WTC11 (cell line): ENCODE results near the gene CACNA1B. TPM values are rescaled to one million over a fixed set of nuclear protein-coding genes. Genes with fewer than 3 reads are reported as not detected.

Experiments used
- ATAC-seq: fragments of 200-7000 bp; cut with Tn5 transposase; 2 replicates; pipeline ENCODE4 v1.10.0; 2021; ENCODE audit warnings: mild to moderate bottlenecking, moderate library complexity
- CTCF ChIA-PET: fragments of 300-600 bp; sonication (Branson Sonifier 250); formaldehyde crosslinking; loops from one replicate; lab custom pipeline; 2021; ENCODE audit warnings: antibody characterized with exemption; lab: Charles Lee
- POLR2A ChIA-PET: fragments of 350-600 bp; sonication (Branson Sonifier 250); formaldehyde crosslinking; loops from one replicate; lab custom pipeline; 2021; ENCODE audit warnings: antibody characterized with exemption; lab: Charles Lee
- DNase-seq: peaks from one replicate; pipeline ENCODE4 v3.0.0; 2021; ENCODE audit warnings: low spot score
- H3K27ac Mint-ChIP-seq: 2 replicates; pipeline ENCODE4 v1.8.0; 2021; ENCODE audit warnings: mixed read lengths
- H3K27me3 Mint-ChIP-seq: 2 replicates; pipeline ENCODE4 v1.8.0; 2021; ENCODE audit warnings: low read depth, mild to moderate bottlenecking, moderate library complexity, mixed read lengths
- H3K36me3 Mint-ChIP-seq: 2 replicates; pipeline ENCODE4 v1.8.0; 2021; ENCODE audit warnings: mixed read lengths
- H3K4me1 Mint-ChIP-seq: 2 replicates; pipeline ENCODE4 v1.8.0; 2022; ENCODE audit warnings: mixed read lengths
- H3K4me3 Mint-ChIP-seq: 2 replicates; pipeline ENCODE4 v1.8.0; 2021; ENCODE audit warnings: mild to moderate bottlenecking, moderate library complexity, mixed read lengths
- H3K9me3 Mint-ChIP-seq: 2 replicates; pipeline ENCODE4 v1.8.0; 2021; ENCODE audit warnings: mixed read lengths
- AFF4 ChIP-seq: sonication (generic); formaldehyde crosslinking; IDR thresholded peaks from 2 replicates; pipeline ENCODE4 v1.8.1; 2023; ENCODE audit warnings: mild to moderate bottlenecking, missing genetic modification reagents, borderline replicate concordance
- CREM ChIP-seq: sonication (generic); formaldehyde crosslinking; IDR thresholded peaks from 2 replicates; pipeline ENCODE4 v1.8.1; 2022; ENCODE audit warnings: mild to moderate bottlenecking, missing genetic modification reagents, moderate library complexity
- ELF4 ChIP-seq: sonication (generic); formaldehyde crosslinking; IDR thresholded peaks from 2 replicates; pipeline ENCODE4 v1.8.1; 2022; ENCODE audit warnings: low read depth, mild to moderate bottlenecking, moderate library complexity, missing genetic modification reagents
- FOXP4 ChIP-seq: sonication (generic); formaldehyde crosslinking; IDR thresholded peaks from 2 replicates; pipeline ENCODE4 v1.8.0; 2022; ENCODE audit warnings: mild to moderate bottlenecking, missing genetic modification reagents
- MLX ChIP-seq: sonication (generic); formaldehyde crosslinking; IDR thresholded peaks from 2 replicates; pipeline ENCODE4 v1.8.1; 2023; ENCODE audit warnings: mild to moderate bottlenecking, missing genetic modification reagents, moderate library complexity
- NFATC4 ChIP-seq: fragments of 250-450 bp; sonication (Bioruptor Pico); IDR thresholded peaks from 2 replicates; pipeline ENCODE4 v1.9.0; 2021; ENCODE audit warnings: mild to moderate bottlenecking
- SP1 ChIP-seq: sonication (generic); formaldehyde crosslinking; conservative IDR thresholded peaks from 2 replicates; pipeline ENCODE4 v1.8.1; 2022; ENCODE audit warnings: missing genetic modification reagents
- ZNF138 ChIP-seq: sonication (generic); formaldehyde crosslinking; conservative IDR thresholded peaks from 2 replicates; pipeline ENCODE4 v1.8.1; 2022; ENCODE audit warnings: mild to moderate bottlenecking, moderate library complexity, missing genetic modification reagents
- ZNF219 ChIP-seq: sonication (generic); formaldehyde crosslinking; IDR thresholded peaks from 2 replicates; pipeline ENCODE4 v1.8.0; 2023; ENCODE audit warnings: missing genetic modification reagents, mild to moderate bottlenecking, borderline replicate concordance
- ZNF232 ChIP-seq: sonication (generic); formaldehyde crosslinking; IDR thresholded peaks from 2 replicates; pipeline ENCODE4 v1.8.0; 2022; ENCODE audit warnings: mild to moderate bottlenecking, missing genetic modification reagents
- ZNF396 ChIP-seq: fragments of 250-450 bp; sonication (Bioruptor Pico); IDR thresholded peaks from 2 replicates; pipeline ENCODE4 v1.8.0; 2021; ENCODE audit warnings: mild to moderate bottlenecking, moderate library complexity, borderline replicate concordance
- ZNF416 ChIP-seq: fragments of 250-450 bp; sonication (Bioruptor Pico); IDR thresholded peaks from 2 replicates; pipeline ENCODE4 v1.9.0; 2021; ENCODE audit warnings: mild to moderate bottlenecking, inconsistent platforms
- total RNA-seq: library from RNA; stranded (reverse); gene quantifications from 3 replicates; pipeline ENCODE4 v1.2.3, GENCODE V29; 2021
- TF ChIP-seq, protein P1 (sequence below): sonication (generic); formaldehyde crosslinking; IDR thresholded peaks from 2 replicates; pipeline ENCODE4 v1.8.1; 2022; ENCODE audit warnings: low read depth, missing genetic modification reagents, borderline replicate concordance
- TF ChIP-seq, protein P2 (sequence below): sonication (generic); formaldehyde crosslinking; IDR thresholded peaks from 2 replicates; pipeline ENCODE4 v1.8.1; 2022; ENCODE audit warnings: mild to moderate bottlenecking, missing genetic modification reagents, moderate library complexity, borderline replicate concordance
- TF ChIP-seq, protein P3 (sequence below): sonication (generic); formaldehyde crosslinking; IDR thresholded peaks from 2 replicates; pipeline ENCODE4 v1.8.1; 2023; ENCODE audit warnings: mild to moderate bottlenecking, missing genetic modification reagents

CACNA1B gene
- total RNA-seq, 1 experiment from 2014 or later = 8.4 TPM

GRCh38 chr9:138121438-138122050 is 244.0 kb downstream of the CACNA1B start (continued):
- TF ChIP-seq, protein P1, sequence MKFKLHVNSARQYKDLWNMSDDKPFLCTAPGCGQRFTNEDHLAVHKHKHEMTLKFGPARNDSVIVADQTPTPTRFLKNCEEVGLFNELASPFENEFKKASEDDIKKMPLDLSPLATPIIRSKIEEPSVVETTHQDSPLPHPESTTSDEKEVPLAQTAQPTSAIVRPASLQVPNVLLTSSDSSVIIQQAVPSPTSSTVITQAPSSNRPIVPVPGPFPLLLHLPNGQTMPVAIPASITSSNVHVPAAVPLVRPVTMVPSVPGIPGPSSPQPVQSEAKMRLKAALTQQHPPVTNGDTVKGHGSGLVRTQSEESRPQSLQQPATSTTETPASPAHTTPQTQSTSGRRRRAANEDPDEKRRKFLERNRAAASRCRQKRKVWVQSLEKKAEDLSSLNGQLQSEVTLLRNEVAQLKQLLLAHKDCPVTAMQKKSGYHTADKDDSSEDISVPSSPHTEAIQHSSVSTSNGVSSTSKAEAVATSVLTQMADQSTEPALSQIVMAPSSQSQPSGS (CRISPR knock-in tag) = no peak
- no peak for TF ChIP-seq ZNF396 (CRISPR knock-in tag)

DNA sequence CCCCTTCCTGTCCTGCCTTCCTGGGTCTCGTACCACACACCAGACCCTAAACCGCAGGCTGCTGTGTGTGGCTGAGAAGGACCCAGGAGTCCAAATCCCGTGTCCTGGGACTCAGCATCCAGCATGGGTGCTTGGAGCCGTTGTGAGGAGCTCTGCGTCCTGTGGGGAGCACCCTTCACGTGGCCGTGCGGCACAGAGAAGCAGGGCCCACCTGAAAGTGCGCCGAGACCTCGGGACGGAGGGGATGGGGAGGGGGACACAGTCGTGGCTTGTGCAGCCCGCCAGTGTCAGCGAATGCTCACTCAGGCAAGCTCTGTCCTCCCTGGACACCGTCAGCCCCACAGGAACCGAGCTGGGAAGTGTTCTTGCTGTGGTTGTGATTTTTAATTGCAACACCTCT is 244.6 kb downstream of the CACNA1B start:
- Mint-ChIP-seq H3K36me3 (peaks cover 54% of the 10 kb centered on the region), H3K4me1 (no peaks in the 10 kb centered on the region), H3K27me3 (0 out of 2 replicates have a peak, but pooled peaks cover 6% of the 10 kb centered on the region), H3K9me3 (peaks cover 43% of the 10 kb centered on the region), H3K4me3 (no peak overlapping the region), H3K27ac (no peak overlapping the region)
- no peak for ATAC-seq
- TF ChIP-seq CREM (CRISPR knock-in tag) (no peak), FOXP4 (CRISPR knock-in tag) (no peak), ZNF232 (CRISPR knock-in tag) (no peak), AFF4 (no peak), NFATC4 (no peak), ZNF138 (CRISPR knock-in tag) (no peak), ZNF416 (no peak), ELF4 (CRISPR knock-in tag) (no peak), MLX (CRISPR knock-in tag) (no peak), ZNF219 (CRISPR knock-in tag) (no peak), SP1 (CRISPR knock-in tag) (no peak)
- TF ChIP-seq, protein P2, sequence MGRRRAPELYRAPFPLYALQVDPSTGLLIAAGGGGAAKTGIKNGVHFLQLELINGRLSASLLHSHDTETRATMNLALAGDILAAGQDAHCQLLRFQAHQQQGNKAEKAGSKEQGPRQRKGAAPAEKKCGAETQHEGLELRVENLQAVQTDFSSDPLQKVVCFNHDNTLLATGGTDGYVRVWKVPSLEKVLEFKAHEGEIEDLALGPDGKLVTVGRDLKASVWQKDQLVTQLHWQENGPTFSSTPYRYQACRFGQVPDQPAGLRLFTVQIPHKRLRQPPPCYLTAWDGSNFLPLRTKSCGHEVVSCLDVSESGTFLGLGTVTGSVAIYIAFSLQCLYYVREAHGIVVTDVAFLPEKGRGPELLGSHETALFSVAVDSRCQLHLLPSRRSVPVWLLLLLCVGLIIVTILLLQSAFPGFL = no peak
- TF ChIP-seq, protein P3, sequence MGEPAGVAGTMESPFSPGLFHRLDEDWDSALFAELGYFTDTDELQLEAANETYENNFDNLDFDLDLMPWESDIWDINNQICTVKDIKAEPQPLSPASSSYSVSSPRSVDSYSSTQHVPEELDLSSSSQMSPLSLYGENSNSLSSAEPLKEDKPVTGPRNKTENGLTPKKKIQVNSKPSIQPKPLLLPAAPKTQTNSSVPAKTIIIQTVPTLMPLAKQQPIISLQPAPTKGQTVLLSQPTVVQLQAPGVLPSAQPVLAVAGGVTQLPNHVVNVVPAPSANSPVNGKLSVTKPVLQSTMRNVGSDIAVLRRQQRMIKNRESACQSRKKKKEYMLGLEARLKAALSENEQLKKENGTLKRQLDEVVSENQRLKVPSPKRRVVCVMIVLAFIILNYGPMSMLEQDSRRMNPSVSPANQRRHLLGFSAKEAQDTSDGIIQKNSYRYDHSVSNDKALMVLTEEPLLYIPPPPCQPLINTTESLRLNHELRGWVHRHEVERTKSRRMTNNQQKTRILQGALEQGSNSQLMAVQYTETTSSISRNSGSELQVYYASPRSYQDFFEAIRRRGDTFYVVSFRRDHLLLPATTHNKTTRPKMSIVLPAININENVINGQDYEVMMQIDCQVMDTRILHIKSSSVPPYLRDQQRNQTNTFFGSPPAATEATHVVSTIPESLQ = no peak
- ChIA-PET POLR2A (no interaction called here), CTCF (no interaction called here)
- no peak for DNase-seq
